ENCODE data around the gene GALNTL6. TPM values are rescaled to one million over a fixed set of nuclear protein-coding genes. Genes with fewer than 3 reads are reported as not detected.

GALNTL6 gene
- polyA plus RNA-seq, 1 experiment, result not detected

DNA sequence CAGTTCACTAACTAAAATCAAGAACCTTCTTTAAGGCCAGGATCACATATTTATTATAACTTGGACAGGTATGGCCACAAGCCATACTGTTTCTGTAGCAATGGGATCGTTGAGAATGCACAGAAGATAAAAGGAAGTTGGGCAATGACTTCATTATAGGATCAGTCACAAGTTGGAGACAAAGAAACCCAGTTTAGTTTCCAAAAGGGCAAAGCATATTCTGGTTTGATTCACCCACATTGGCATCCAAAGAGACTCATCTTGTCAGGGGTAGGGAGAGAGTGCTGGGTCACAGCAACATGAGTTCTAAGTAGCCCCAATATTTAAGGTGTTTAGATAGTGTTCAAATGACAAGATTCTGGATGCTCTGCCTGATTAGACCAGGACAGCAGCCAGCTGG lies 1038.3 kb downstream of the GALNTL6 start:
- ChIA-PET POLR2A (no interaction called here), CTCF (interaction anchor here (1.0 to 1.6 kb wide), 2 partner anchors 162 to 406 kb away, joined by 4 read pairs; no protein-coding TSS in a partner anchor)
- no peaks in the 10 kb centered on the region for H3K9me3 ChIP-seq (ENCODE audit: control insufficient read depth, insufficient read depth, low read length)
- TF ChIP-seq, protein P1, sequence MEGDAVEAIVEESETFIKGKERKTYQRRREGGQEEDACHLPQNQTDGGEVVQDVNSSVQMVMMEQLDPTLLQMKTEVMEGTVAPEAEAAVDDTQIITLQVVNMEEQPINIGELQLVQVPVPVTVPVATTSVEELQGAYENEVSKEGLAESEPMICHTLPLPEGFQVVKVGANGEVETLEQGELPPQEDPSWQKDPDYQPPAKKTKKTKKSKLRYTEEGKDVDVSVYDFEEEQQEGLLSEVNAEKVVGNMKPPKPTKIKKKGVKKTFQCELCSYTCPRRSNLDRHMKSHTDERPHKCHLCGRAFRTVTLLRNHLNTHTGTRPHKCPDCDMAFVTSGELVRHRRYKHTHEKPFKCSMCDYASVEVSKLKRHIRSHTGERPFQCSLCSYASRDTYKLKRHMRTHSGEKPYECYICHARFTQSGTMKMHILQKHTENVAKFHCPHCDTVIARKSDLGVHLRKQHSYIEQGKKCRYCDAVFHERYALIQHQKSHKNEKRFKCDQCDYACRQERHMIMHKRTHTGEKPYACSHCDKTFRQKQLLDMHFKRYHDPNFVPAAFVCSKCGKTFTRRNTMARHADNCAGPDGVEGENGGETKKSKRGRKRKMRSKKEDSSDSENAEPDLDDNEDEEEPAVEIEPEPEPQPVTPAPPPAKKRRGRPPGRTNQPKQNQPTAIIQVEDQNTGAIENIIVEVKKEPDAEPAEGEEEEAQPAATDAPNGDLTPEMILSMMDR (IDR thresholded peaks at IDR 0.05; ENCODE audit: low read depth, low read length), result no peak
- H3K27ac ChIP-seq (ENCODE audit: low read depth, low read length), result no peak overlapping the region
- no peak for DNase-seq (ENCODE audit: low read depth, low spot score)
- H3K27me3 ChIP-seq (ENCODE audit: control insufficient read depth, insufficient read depth, low read length), result no peaks in the 10 kb centered on the region
- no peak overlapping the region for H3K4me3 ChIP-seq (ENCODE audit: low read depth, low read length)

DNA sequence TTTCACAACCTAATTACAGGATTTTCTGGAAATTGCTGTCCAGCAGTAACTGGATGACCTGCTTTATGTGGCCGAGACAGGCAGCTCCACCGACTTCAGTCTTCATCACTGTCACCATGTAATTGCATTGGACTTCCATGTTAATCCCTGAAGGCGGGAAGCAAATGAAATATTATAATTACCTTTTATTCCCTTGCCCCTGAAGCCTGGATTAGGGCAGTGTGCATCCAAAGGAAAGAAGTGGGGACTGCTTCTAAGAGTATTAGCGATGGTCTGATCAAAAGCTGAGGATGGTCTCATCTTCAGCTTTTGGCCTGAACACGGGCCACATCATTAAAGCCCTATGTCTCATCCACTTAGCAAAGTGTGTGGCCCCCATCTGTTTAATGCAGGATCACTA lies 1043.8 kb downstream of the GALNTL6 start:
- ChIA-PET CTCF (no interaction called here), POLR2A (no interaction called here)
- H3K27me3 ChIP-seq (ENCODE audit: control insufficient read depth, insufficient read depth, low read length), result no peaks in the 10 kb centered on the region
- H3K4me3 ChIP-seq (ENCODE audit: low read depth, low read length), result no peak overlapping the region
- TF ChIP-seq, protein P1 (IDR thresholded peaks at IDR 0.05; ENCODE audit: low read depth, low read length), result no peak
- no peak for DNase-seq (ENCODE audit: low read depth, low spot score)
- H3K27ac ChIP-seq (ENCODE audit: low read depth, low read length), result no peak overlapping the region
- H3K9me3 ChIP-seq (ENCODE audit: control insufficient read depth, insufficient read depth, low read length), result no peaks in the 10 kb centered on the region

DNA sequence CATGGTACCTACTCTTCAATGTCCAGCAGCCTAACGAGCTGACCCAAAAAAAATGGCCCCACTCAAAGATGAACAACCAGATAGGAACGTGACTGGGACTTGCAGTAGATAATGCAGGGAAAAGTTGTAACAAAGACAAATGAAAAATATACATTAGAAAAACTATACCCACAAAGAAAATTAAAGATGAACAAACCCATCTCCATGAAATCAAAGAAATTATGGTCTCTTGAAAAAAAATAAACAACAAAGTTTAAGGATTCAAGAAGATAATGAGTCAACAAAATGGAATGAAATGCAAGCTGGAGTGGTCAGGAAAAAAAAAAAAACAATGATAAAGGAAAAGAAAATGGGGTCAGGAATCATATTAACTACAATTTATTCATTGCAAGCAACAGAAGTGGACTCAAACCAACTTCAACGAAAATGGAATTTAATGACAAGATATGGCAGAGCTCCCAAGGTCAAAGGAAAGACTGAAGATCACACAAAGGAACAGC lies 1045.6 kb downstream of the GALNTL6 start:
- H3K4me3 ChIP-seq (ENCODE audit: low read depth, low read length), result no peak overlapping the region

DNA sequence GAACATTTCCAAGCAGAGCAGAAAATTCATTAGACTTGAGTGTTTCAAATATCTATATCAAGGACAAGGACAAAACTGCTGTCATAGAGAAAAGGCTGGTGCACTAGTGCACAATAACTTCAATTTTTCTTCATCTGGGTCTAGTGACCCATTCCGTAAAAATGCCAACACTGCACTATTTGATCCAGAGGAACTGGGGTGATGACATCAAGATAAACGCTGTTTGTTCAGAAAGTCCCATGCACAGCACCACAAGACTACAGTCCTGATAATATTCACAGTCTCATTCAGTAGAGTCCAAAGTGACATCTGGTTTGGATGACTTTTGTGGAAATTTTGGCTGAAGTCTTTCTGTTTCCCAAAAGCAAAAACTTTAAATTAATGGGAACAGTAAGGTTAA lies 1051.9 kb downstream of the GALNTL6 start:
- ChIA-PET CTCF (no interaction called here), POLR2A (no interaction called here)
- no peak for DNase-seq (ENCODE audit: low read depth, low spot score)
- TF ChIP-seq, protein P1 (IDR thresholded peaks at IDR 0.05; ENCODE audit: low read depth, low read length), result no peak
- Histone ChIP-seq H3K4me3 (ENCODE audit: low read depth, low read length) (no peak overlapping the region), H3K9me3 (ENCODE audit: control insufficient read depth, insufficient read depth, low read length) (peaks cover 3% of the 10 kb centered on the region; the same call in 1 of the 2 replicates), H3K27ac (ENCODE audit: low read depth, low read length) (no peak overlapping the region), H3K27me3 (ENCODE audit: control insufficient read depth, insufficient read depth, low read length) (no peaks in the 10 kb centered on the region)

More for the DNA sequence above, 1045.6 kb downstream of the GALNTL6 start:
- H3K27ac ChIP-seq (ENCODE audit: low read depth, low read length), result no peak overlapping the region
- POLR2A ChIA-PET, result no interaction called here
- peaks cover 3% of the 10 kb centered on the region; the same call in 1 of the 2 replicates for H3K9me3 ChIP-seq (ENCODE audit: control insufficient read depth, insufficient read depth, low read length)
- no peak for DNase-seq (ENCODE audit: low read depth, low spot score)
- TF ChIP-seq, protein P1 (IDR thresholded peaks at IDR 0.05; ENCODE audit: low read depth, low read length), result no peak
- CTCF ChIA-PET, result no interaction called here
- no peaks in the 10 kb centered on the region for H3K27me3 ChIP-seq (ENCODE audit: control insufficient read depth, insufficient read depth, low read length)

DNA sequence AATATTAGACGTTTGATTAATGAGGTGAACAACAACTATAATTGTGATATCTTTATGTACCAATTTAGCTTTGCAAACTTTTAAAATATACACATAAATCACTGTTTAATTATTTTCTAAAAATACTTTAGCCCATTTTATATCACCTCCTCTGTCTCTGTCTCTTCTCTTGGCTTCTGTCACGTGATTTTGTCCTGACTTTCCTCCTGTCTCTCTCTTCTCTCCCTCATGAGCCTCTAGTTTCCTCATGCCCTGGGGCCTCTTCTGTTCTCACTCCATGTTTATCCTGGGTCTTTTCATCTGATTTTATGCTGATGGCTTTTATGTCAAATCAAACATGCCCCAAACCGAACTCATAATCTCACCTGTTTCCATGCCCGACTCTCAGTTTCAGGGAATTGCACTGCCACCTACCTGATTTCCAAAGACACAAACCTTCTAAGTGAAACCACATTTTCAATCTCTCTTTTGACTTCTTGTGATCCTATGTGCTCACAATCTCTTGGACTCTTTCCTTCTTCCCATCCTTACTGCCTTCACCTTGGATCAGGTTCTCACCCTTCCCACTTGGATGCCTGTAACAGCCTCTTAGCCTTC lies 1052.4 kb downstream of the GALNTL6 start:
- TF ChIP-seq, protein P1 (IDR thresholded peaks at IDR 0.05; ENCODE audit: low read depth, low read length), result no peak
- CTCF ChIA-PET, result no interaction called here
- no peaks in the 10 kb centered on the region for H3K27me3 ChIP-seq (ENCODE audit: control insufficient read depth, insufficient read depth, low read length)
- H3K4me3 ChIP-seq (ENCODE audit: low read depth, low read length), result no peak overlapping the region
- H3K27ac ChIP-seq (ENCODE audit: low read depth, low read length), result no peak overlapping the region
- H3K9me3 ChIP-seq (ENCODE audit: control insufficient read depth, insufficient read depth, low read length), result peaks cover 3% of the 10 kb centered on the region; the same call in 1 of the 2 replicates
- POLR2A ChIA-PET, result no interaction called here
- DNase-seq (ENCODE audit: low read depth, low spot score), result no peak
